IMR-90 (cell line): ENCODE data around the gene LATS2.

Experiments used
- CTCF ChIP-seq: conservative IDR thresholded peaks from 2 replicates; pipeline ENCODE4 v1.5.1; 2012; ENCODE audit warnings: mild to moderate bottlenecking, low read depth, low read length, improper control_type of control experiment
- MAZ ChIP-seq: IDR thresholded peaks from 2 replicates; pipeline ENCODE4 v1.6.1; 2012; ENCODE audit warnings: low read depth, mild to moderate bottlenecking, low read length, improper control_type of control experiment, moderate library complexity, borderline replicate concordance
- POLR2A ChIP-seq: IDR thresholded peaks from 2 replicates; pipeline ENCODE4 v1.6.1; 2012; ENCODE audit warnings: mild to moderate bottlenecking, low read depth, low read length
- SMC3 ChIP-seq: fragments of 150-350 bp; IDR thresholded peaks from 2 replicates; pipeline ENCODE4 v1.6.1; 2016; ENCODE audit warnings: low read depth, mild to moderate bottlenecking, antibody characterized with exemption, low read length, moderate library complexity

DNA sequence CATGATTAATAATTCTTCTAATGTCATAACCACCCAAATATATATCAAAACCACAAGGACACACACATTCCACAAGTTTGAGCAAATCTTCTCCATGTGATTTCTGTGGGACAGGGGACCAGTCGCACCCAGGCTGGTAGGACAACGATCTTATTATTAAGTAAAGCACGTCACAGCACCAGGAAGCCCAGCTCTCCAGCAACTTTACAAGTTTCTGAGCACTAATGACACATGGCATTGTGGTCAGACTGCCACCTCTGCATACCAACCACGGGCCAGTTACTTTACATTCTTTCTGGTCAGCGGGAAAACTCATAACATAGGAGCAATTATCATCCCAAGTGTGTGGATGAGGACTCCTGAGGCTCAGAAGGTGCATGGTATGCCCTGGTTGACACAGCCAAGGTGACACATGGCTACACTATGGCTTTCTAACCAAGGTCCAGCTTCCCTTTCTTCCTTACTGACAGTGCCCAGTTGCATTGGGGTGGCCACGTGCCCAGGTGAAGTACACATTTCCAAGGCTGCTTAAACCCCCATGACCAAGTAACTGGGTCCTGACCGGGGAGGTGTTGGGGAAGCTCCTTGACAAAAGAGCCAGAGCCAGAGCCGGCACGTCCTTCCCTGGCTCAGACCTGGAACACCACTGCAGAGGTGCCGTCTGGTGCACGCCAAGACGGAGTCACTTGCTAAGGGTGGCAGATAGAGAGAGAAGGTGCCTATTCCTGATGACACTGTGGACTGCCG, 27.4 kb downstream of the LATS2 start:
- no peak for TF ChIP-seq CTCF
- no peak for TF ChIP-seq MAZ
- TF ChIP-seq SMC3: no peak
- TF ChIP-seq POLR2A: no peak
